Neuronal stem cell (in vitro differentiated cells): ENCODE measurements around the gene HOXA5.

Experiments
- DNase-seq: peaks from one replicate; pipeline ENCODE4 v3.0.0-alpha.2; 2013; ENCODE audit warnings: low spot score
- H2AFZ ChIP-seq: one replicate; pipeline ENCODE4 v1.6.1; 2013; ENCODE audit warnings: mild to moderate bottlenecking, low read length, inconsistent platforms
- H2AK5ac ChIP-seq: 2 replicates; pipeline ENCODE4 v1.6.1; 2013; ENCODE audit warnings: low read depth, mild to moderate bottlenecking, inconsistent platforms, low read length, moderate library complexity, mixed read lengths
- H2BK120ac ChIP-seq: 2 replicates; pipeline ENCODE4 v1.6.1; 2013; ENCODE audit warnings: low read depth, mild to moderate bottlenecking, inconsistent platforms, low read length, moderate library complexity, mixed read lengths
- H2BK12ac ChIP-seq: one replicate; pipeline ENCODE4 v1.6.1; 2013; ENCODE audit warnings: low read length, inconsistent platforms
- H2BK15ac ChIP-seq: 2 replicates; pipeline ENCODE4 v1.6.1; 2013; ENCODE audit warnings: mild to moderate bottlenecking, low read length, inconsistent platforms, mixed read lengths
- H2BK5ac ChIP-seq: one replicate; pipeline ENCODE4 v1.6.1; 2013; ENCODE audit warnings: inconsistent platforms, mild to moderate bottlenecking, low read length, moderate library complexity
- H3K14ac ChIP-seq: one replicate; pipeline ENCODE4 v1.6.1; 2013; ENCODE audit warnings: low read length, inconsistent platforms
- H3K18ac ChIP-seq: 2 replicates; pipeline ENCODE4 v1.6.1; 2013; ENCODE audit warnings: low read length, inconsistent platforms
- H3K23ac ChIP-seq: 2 replicates; pipeline ENCODE4 v1.6.1; 2013; ENCODE audit warnings: low read depth, mild to moderate bottlenecking, mixed read lengths, low read length, inconsistent platforms; ENCODE audit not compliant: poor library complexity
- H3K27ac ChIP-seq: replicated peaks from 3 replicates; pipeline ENCODE4 v1.5.1; 2013; ENCODE audit warnings: low read length, inconsistent platforms
- H3K27me3 ChIP-seq, 3 experiments: 2 replicates each; pipeline ENCODE4 v1.6.1; 2013; ENCODE audit warnings: low read length in 3 of 3, mild to moderate bottlenecking in 2 of 3, inconsistent platforms in 1 of 3, low read depth in 1 of 3, mixed read lengths in 1 of 3, moderate library complexity in 1 of 3; ENCODE audit not compliant: control insufficient read depth in 3 of 3, insufficient read depth in 3 of 3
- H3K36me3 ChIP-seq, 2 donors: replicated peaks in 1 of 2; 2 replicates each; pipeline ENCODE4 v1.6.1; 2013; ENCODE audit warnings: low read length in 2 of 2; ENCODE audit not compliant: control insufficient read depth in 2 of 2, insufficient read depth in 2 of 2
- H3K4ac ChIP-seq: 2 replicates; pipeline ENCODE4 v1.6.1; 2013; ENCODE audit warnings: inconsistent platforms, mild to moderate bottlenecking, low read length, moderate library complexity
- H3K4me1 ChIP-seq, 2 donors: 1 replicate in 1 of 2; 2 replicates in 1 of 2; pipeline ENCODE4 v1.6.1; 2013; ENCODE audit warnings: low read length in 2 of 2, low read depth in 1 of 2; ENCODE audit not compliant: control insufficient read depth in 2 of 2, insufficient read depth in 1 of 2
- H3K4me2 ChIP-seq: one replicate; pipeline ENCODE4 v1.6.1; 2013; ENCODE audit warnings: mild to moderate bottlenecking, low read length, inconsistent platforms; ENCODE audit not compliant: insufficient read depth, poor library complexity, severe bottlenecking
- H3K4me3 ChIP-seq, 2 donors: 2 replicates each; pipeline ENCODE4 v1.5.1; 2013; ENCODE audit warnings: low read length in 2 of 2, mild to moderate bottlenecking in 2 of 2, inconsistent platforms in 1 of 2, moderate library complexity in 1 of 2
- H3K79me1 ChIP-seq: one replicate; pipeline ENCODE4 v1.6.1; 2013; ENCODE audit warnings: low read depth, mild to moderate bottlenecking, inconsistent platforms, low read length, moderate library complexity
- H3K9ac ChIP-seq: one replicate; pipeline ENCODE4 v1.6.1; 2013; ENCODE audit warnings: mild to moderate bottlenecking, low read depth, low read length, inconsistent platforms; ENCODE audit not compliant: poor library complexity
- H3K9me3 ChIP-seq, 2 donors: replicated peaks in 1 of 2; 2 replicates each; pipeline versions ENCODE3 to v1.6.1; 2013; ENCODE audit warnings: low read length in 2 of 2, mild to moderate bottlenecking in 2 of 2, inconsistent platforms in 1 of 2, low read depth in 1 of 2, mixed read lengths in 1 of 2, moderate library complexity in 1 of 2; ENCODE audit not compliant: control insufficient read depth in 2 of 2, insufficient read depth in 1 of 2
- H4K8ac ChIP-seq: one replicate; pipeline ENCODE4 v1.6.1; 2013; ENCODE audit warnings: low read depth, mild to moderate bottlenecking, inconsistent platforms, low read length, moderate library complexity
- H4K91ac ChIP-seq: one replicate; pipeline ENCODE4 v1.6.1; 2013; ENCODE audit warnings: low read length, low read depth, mild to moderate bottlenecking, inconsistent platforms; ENCODE audit not compliant: poor library complexity
- WGBS, 2 donors: extraction: QIAGEN DNeasy Blood & Tissue Kit; methylation state at CpG; one replicate each; pipeline ENCODE4 v1.1.7; 2013; ENCODE audit warnings: missing lambda C conversion rate in 2 of 2, mixed read lengths in 1 of 2; ENCODE audit not compliant: insufficient read length in 2 of 2, insufficient replicate concordance in 1 of 2; ENCODE audit errors: extremely low coverage in 2 of 2; 5-methylcytosine and 5-hydroxymethylcytosine counted together

Gene HOXA5

GRCh38 chr7:27130540-27131389 lies 12.7 kb downstream of the HOXA5 start, which contains the start of gene HOXA4:
Gene HOXA4, minus strand, starts transcription at chr7:27130757. Its CDS starts 24 bp downstream, at chr7:27130733.
- Histone ChIP-seq H4K91ac (no peak within 1 kb of the TSS), H3K4me3 (peak within 1 kb of the TSS; percentile 53 to 71), H2BK120ac (no peak within 1 kb of the TSS), H2AFZ (peak within 1 kb of the TSS; percentile 98), H4K8ac (no peak within 1 kb of the TSS), H3K18ac (peak within 1 kb of the TSS; percentile 51), H3K4me2 (peak within 1 kb of the TSS; percentile 61), H3K27me3 (peaks cover 22 to 100% (median 92%) of the 10 kb centered on the region in 3 experiments), H2AK5ac (no peak within 1 kb of the TSS), H3K23ac (peak within 1 kb of the TSS; percentile 13), H3K4ac (no peak within 1 kb of the TSS), H3K27ac (no peak within 1 kb of the TSS), H3K9me3 (peaks cover 0 to 8% of the 10 kb centered on the region in 2 donors), H3K79me1 (no peaks in the 10 kb centered on the region), H2BK5ac (no peak within 1 kb of the TSS), H3K4me1 (peaks cover 0 to 3% of the 10 kb centered on the region in 2 donors), H3K36me3 (no peaks in the 10 kb centered on the region), H2BK12ac (no peak within 1 kb of the TSS), H3K14ac (no peak within 1 kb of the TSS), H2BK15ac (no peak within 1 kb of the TSS), H3K9ac (no peak within 1 kb of the TSS)
- no CpG with 5 or more reads among the region's 67 CpGs for WGBS, 2 donors
- DNase-seq: no peak

DNA sequence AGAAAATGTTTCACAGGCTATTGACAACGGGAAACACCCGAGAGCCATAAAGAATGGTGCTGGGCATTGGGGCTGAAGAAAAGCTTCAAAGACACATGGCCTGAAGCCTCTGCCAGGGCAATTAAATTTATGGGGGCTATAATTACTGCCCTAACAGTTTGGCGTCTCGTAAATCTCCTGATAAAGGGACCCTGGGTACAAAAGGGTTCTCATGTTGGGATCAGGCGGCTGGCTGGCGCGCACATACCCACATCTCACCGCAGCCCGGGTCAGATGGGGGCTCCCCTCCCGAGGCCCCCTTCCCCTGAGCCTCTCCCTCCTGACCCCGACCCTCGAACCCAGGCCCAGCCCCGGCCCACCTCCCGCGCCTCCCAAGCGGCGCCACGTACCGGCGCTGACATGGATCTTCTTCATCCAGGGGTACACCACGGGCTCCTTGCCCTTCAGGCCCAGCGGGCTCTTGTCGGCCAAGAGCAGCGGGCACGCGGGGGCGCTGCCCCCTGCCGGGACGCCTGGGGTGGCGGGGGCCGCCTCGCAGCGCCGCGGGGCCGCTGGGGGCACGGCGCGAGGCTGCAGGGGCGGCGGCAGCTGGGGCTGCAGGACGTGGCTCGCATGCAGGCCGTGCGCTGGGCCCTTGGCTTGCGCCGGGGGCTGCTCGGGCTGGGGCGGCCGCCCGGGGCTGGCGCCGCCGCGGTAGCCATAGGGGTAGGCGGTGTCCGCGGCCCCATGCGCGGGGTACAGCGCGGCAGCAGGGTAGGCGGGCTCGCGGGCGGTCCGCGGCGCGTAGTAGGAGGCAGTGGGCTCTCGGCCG lies 13.5 kb downstream of the HOXA5 start:
- Histone ChIP-seq H3K9me3 (peaks cover 0 to 8% of the 10 kb centered on the region in 2 donors), H3K79me1 (no peaks in the 10 kb centered on the region), H3K23ac (no peak overlapping the region), H2AK5ac (no peak overlapping the region), H4K91ac (no peak overlapping the region), H3K27ac (no peak overlapping the region), H3K14ac (no peak overlapping the region), H3K9ac (no peak overlapping the region), H4K8ac (no peak overlapping the region), H3K4ac (no peak overlapping the region), H3K36me3 (no peaks in the 10 kb centered on the region), H2BK5ac (no peak overlapping the region), H2AFZ (peak overlapping the region; percentile 98), H2BK15ac (no peak overlapping the region), H3K4me3 (no peak overlapping the region), H2BK120ac (no peak overlapping the region), H3K18ac (no peak overlapping the region), H3K4me1 (peaks cover 0 to 3% of the 10 kb centered on the region in 2 donors), H3K4me2 (peak overlapping the region; percentile 54), H2BK12ac (no peak overlapping the region), H3K27me3 (peaks cover 23 to 100% (median 93%) of the 10 kb centered on the region in 3 experiments)
- no peak for DNase-seq
- no CpG with 5 or more reads among the region's 72 CpGs for WGBS, 2 donors

DNA sequence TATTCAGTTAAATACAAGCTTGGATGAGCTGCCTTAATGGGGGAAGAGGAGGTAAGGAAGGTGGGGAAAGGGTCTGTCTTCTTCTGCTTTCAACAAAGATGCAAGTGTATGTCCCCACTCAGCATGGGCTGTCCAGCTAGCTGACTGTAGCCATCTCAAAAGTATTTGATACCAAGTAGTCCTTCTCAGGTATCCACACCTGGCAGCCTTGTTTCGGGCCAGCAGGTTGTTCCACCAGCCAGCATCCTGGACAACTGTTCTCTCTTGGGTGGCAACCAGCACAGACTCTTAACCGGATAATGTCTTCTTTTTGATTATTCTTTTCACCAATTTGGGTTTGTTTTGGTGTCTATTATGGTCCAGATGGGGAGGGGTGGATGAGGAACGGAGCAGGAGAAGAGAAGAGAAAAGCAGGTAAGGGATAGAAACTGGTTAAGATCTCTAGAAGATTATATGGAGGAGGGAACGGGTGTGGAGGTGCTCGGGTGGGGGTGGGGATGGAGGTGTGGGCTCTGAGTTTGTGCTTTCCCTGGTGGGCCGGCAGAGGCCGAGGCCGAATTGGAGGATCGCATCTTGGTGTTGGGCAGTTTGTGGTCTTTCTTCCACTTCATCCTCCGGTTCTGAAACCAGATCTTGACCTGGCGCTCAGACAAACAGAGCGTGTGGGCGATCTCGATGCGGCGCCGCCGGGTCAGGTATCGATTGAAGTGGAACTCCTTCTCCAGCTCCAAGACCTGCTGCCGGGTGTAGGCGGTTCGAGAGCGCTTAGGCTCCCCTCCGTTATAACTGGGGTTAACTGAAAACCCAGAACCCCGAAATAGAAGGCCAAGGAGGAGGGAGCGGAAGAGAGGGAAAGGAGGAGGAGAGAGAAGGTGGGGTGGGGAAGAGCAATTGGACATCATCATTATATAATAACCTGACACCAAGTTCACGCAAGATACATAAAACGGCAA lies 14.4 kb downstream of the HOXA5 start:
- Histone ChIP-seq H3K36me3 (no peaks in the 10 kb centered on the region), H3K4me2 (no peak overlapping the region), H2BK120ac (no peak overlapping the region), H3K9ac (no peak overlapping the region), H3K4me3 (no peak overlapping the region), H3K14ac (no peak overlapping the region), H3K79me1 (no peaks in the 10 kb centered on the region), H2AK5ac (no peak overlapping the region), H3K27ac (no peak overlapping the region), H2BK12ac (no peak overlapping the region), H3K23ac (no peak overlapping the region), H3K4me1 (peaks cover 0 to 3% of the 10 kb centered on the region in 2 donors), H3K9me3 (peaks cover 0 to 8% of the 10 kb centered on the region in 2 donors), H3K18ac (no peak overlapping the region), H4K91ac (no peak overlapping the region), H2BK5ac (no peak overlapping the region), H3K4ac (no peak overlapping the region), H2AFZ (no peak overlapping the region), H4K8ac (no peak overlapping the region), H3K27me3 (peaks cover 31 to 100% (median 95%) of the 10 kb centered on the region in 3 experiments), H2BK15ac (no peak overlapping the region)
- DNase-seq: no peak
- WGBS, 2 donors: no CpG with 5 or more reads among the region's 28 CpGs
